Thyroid gland (tissue), 4 donors: ENCODE data around the gene AMPD2.

Source experiments
- CTCF ChIP-seq, 6 experiments: fragments of 200-600 bp in 3 of 6; fragments of 450-650 bp in 3 of 6; sonication (generic) in 3 of 6; IDR thresholded peaks; one replicate each; pipeline ENCODE4 v1.5.1; 2016 to 2019; ENCODE audit warnings: antibody characterized with exemption in 6 of 6, mild to moderate bottlenecking in 2 of 6, inconsistent platforms in 1 of 6, moderate library complexity in 1 of 6
- POLR2A ChIP-seq, 2 donors: fragments of 450-650 bp; IDR thresholded peaks; one replicate each; pipeline ENCODE4 v1.6.1; 2017; ENCODE audit warnings: antibody characterized with exemption in 2 of 2, mild to moderate bottlenecking in 2 of 2, moderate library complexity in 1 of 2

GRCh38 chr1:109641078-109641740, 21.6 kb downstream of the AMPD2 start:
- TF ChIP-seq POLR2A (IDR thresholded peaks at IDR 0.05) (no peak), CTCF (IDR thresholded peaks at IDR 0.05) (no peak)
